ENCODE results near the gene C19orf38. TPM values are rescaled to one million over a fixed set of nuclear protein-coding genes. Genes with fewer than 3 reads are reported as not detected.

Gene C19orf38
- polyA plus RNA-seq, 1 of the 3 experiments (the other 2 are of a cell fraction) = 0.15 TPM

GRCh38 chr19:10830931-10831779 is 17.1 kb upstream of the C19orf38 start:
- Histone ChIP-seq H3K4me1 (ENCODE audit: control insufficient read depth in 1 of 2, insufficient read depth in 2 of 2, low read depth in 1 of 2, low read length in 1 of 2) (peaks cover 0 to 6% of the 10 kb centered on the region in 2 experiments; a peak in 1 of 4 replicates), H3K9me2 (no peaks in the 10 kb centered on the region), H3K9me3 (no peaks in the 10 kb centered on the region), H3K9ac (no peak overlapping the region), H3K36me3 (replicated peaks in 1 of 2; ENCODE audit: control insufficient read depth in 1 of 2, insufficient read depth in 2 of 2, low read length in 1 of 2) (peaks cover 9 to 26% of the 10 kb centered on the region in 2 experiments), H4K20me1 (ENCODE audit: insufficient read depth) (no peaks in the 10 kb centered on the region), H3K4me2 (no peak overlapping the region), H3F3A (replicated peaks; ENCODE audit: insufficient read depth) (peaks cover 10% of the 10 kb centered on the region), H3K27ac (ENCODE audit: low read depth in 2 of 2, low read length in 1 of 2) (no peak overlapping the region), H3K27me3 (ENCODE audit: insufficient read depth) (no peaks in the 10 kb centered on the region), H2AFZ (ENCODE audit: low read depth) (no peak overlapping the region), H3K79me2 (ENCODE audit: insufficient read depth) (0 out of 2 replicates have a peak, but pooled peaks cover 10% of the 10 kb centered on the region), H3K4me3 (ENCODE audit: low read depth in 2 of 2, low read length in 1 of 2) (no peak overlapping the region)
- POLR2A ChIA-PET = interaction anchor here (1.0 to 1.7 kb wide), 2 partner anchors 10 to 13 kb away, joined by 3 to 5 read pairs; no protein-coding TSS in a partner anchor
- CTCF ChIA-PET = interaction anchor here (2.1 kb wide), 1 partner anchor 33 kb away, joined by 7 read pairs; no protein-coding TSS in a partner anchor
- 94% methylated on average over 18 of the region's 33 CpGs for WGBS (ENCODE audit: low lambda C conversion rate)
- peak; percentile 28 for DNase-seq
- TF ChIP-seq FOXM1 (IDR thresholded peaks at IDR 0.05; ENCODE audit: low read depth) = no peak
- no peak for TF ChIP-seq GATA2 (CRISPR knock-in tag; IDR thresholded peaks at IDR 0.05)
- no peak for TF ChIP-seq FOSL2 (IDR thresholded peaks at IDR 0.05; ENCODE audit: borderline replicate concordance, low read depth)
- TF ChIP-seq REST (IDR thresholded peaks at IDR 0.05; ENCODE audit: low read depth, low read length) = no peak
- TF ChIP-seq PBX3 (IDR thresholded peaks at IDR 0.05) = no peak
- no peak for TF ChIP-seq GABPA (IDR thresholded peaks at IDR 0.05; ENCODE audit: low read depth)
- TF ChIP-seq USF2 (IDR thresholded peaks at IDR 0.05; ENCODE audit: borderline replicate concordance, low read depth, low read length) = no peak
- no peak for TF ChIP-seq CHD2 (IDR thresholded peaks at IDR 0.05; ENCODE audit: low read length, partially characterized antibody)
- TF ChIP-seq EZH2phosphoT487 (IDR thresholded peaks at IDR 0.05; ENCODE audit: borderline replicate concordance, low read depth) = no peak
- TF ChIP-seq NFIC (IDR thresholded peaks at IDR 0.05; ENCODE audit: borderline replicate concordance) = no peak
- no peak for TF ChIP-seq CTCF (IDR thresholded peaks at IDR 0.05)
- TF ChIP-seq ZBTB33 (IDR thresholded peaks at IDR 0.05; ENCODE audit: borderline replicate concordance, low read depth) = no peak
- TF ChIP-seq MXI1 (IDR thresholded peaks at IDR 0.05; ENCODE audit: low read depth, low read length) = no peak
- no peak for TF ChIP-seq RFX5 (IDR thresholded peaks at IDR 0.05; ENCODE audit: low read length)
